Fibroblast of lung (primary cell): ENCODE data around the gene CUL3. TPM values are rescaled to one million over a fixed set of nuclear protein-coding genes. Genes with fewer than 3 reads are reported as not detected.

Experiments used
- DNase-seq, 2 donors: peaks; one replicate each; pipeline versions ENCODE4 v3.0.0 to v3.0.0-alpha.2; 2010; ENCODE audit warnings: low read depth in 2 of 2
- H2AFZ ChIP-seq: 2 replicates; pipeline ENCODE4 v1.5.1; 2012; ENCODE audit warnings: low read length, control low read depth, inconsistent platforms
- H3K27ac ChIP-seq: 2 replicates; pipeline ENCODE4 v1.5.1; 2011; ENCODE audit warnings: low read length, control low read depth; ENCODE audit not compliant: insufficient read depth
- H3K27me3 ChIP-seq: 2 replicates; pipeline ENCODE4 v1.5.1; 2011; ENCODE audit warnings: mild to moderate bottlenecking, low read length; ENCODE audit not compliant: control insufficient read depth, insufficient read depth
- H3K36me3 ChIP-seq: 2 replicates; pipeline ENCODE4 v1.5.1; 2011; ENCODE audit warnings: low read length; ENCODE audit not compliant: control insufficient read depth, insufficient read depth
- H3K4me1 ChIP-seq: 2 replicates; pipeline ENCODE4 v1.5.1; 2011; ENCODE audit warnings: low read length; ENCODE audit not compliant: control insufficient read depth, insufficient read depth; ENCODE audit errors: extremely low read depth
- H3K4me2 ChIP-seq: 2 replicates; pipeline ENCODE4 v1.5.1; 2011; ENCODE audit warnings: low read length, control low read depth; ENCODE audit not compliant: insufficient read depth; ENCODE audit errors: extremely low read depth
- H3K4me3 ChIP-seq, 4 experiments: fragments of 200-600 bp in 1 of 4; sonication (generic) in 1 of 4; replicated peaks in 1 of 4; 2 replicates each; pipeline ENCODE4 v1.5.1; 2011 to 2016; ENCODE audit warnings: low read length in 4 of 4, low read depth in 3 of 4, mild to moderate bottlenecking in 3 of 4, control low read depth in 2 of 4, inconsistent platforms in 1 of 4, mixed read lengths in 1 of 4; ENCODE audit not compliant: insufficient read depth in 1 of 4; ENCODE audit errors: control extremely low read depth in 1 of 4
- H3K79me2 ChIP-seq: 2 replicates; pipeline ENCODE4 v1.5.1; 2012; ENCODE audit warnings: mild to moderate bottlenecking, low read length, inconsistent platforms; ENCODE audit not compliant: control insufficient read depth, insufficient read depth
- H3K9ac ChIP-seq: 2 replicates; pipeline ENCODE4 v1.5.1; 2011; ENCODE audit warnings: mild to moderate bottlenecking, low read length, control low read depth; ENCODE audit not compliant: insufficient read depth
- H3K9me3 ChIP-seq: 2 replicates; pipeline ENCODE4 v1.5.1; 2012; ENCODE audit warnings: low read depth, low read length; ENCODE audit not compliant: control insufficient read depth, insufficient read depth
- H4K20me1 ChIP-seq: 2 replicates; pipeline ENCODE4 v1.5.1; 2011; ENCODE audit warnings: low read length; ENCODE audit not compliant: control insufficient read depth, insufficient read depth; ENCODE audit errors: extremely low read depth
- EZH2 ChIP-seq: IDR thresholded peaks from 2 replicates; pipeline ENCODE4 v1.5.1; 2012; ENCODE audit warnings: low read length, control low read depth, mild to moderate bottlenecking; ENCODE audit errors: missing control alignments
- polyA minus RNA-seq: library from RNA; depleted of rRNA, polyadenylated mRNA; stranded (reverse); fragments of >200 nt; gene quantifications from 2 replicates; pipeline ENCODE4 v1.2.3, GENCODE V29; 2011; ENCODE audit warnings: low replicate concordance
- polyA plus RNA-seq, 2 donors: library from polyadenylated mRNA; depleted of rRNA in 1 of 2; stranded (reverse) in 1 of 2; unstranded in 1 of 2; fragments of >200 nt; gene quantifications; 2 replicates each; pipeline ENCODE4 v1.2.1, GENCODE V29; 2011 to 2012; ENCODE audit warnings: missing spikeins in 1 of 2
- total RNA-seq: library from RNA; depleted of rRNA; stranded (reverse); fragments of >200 nt; gene quantifications from 2 replicates; pipeline ENCODE4 v1.2.1, GENCODE V29; 2014
- TF ChIP-seq, protein P1 (sequence below), 2 donors: IDR thresholded peaks in 1 of 2; conservative IDR thresholded peaks in 1 of 2; 1 replicate in 1 of 2; 2 replicates in 1 of 2; pipeline ENCODE4 v1.5.1; 2011 to 2012; ENCODE audit warnings: low read length in 2 of 2, control low read depth in 1 of 2, inconsistent platforms in 1 of 2, low read depth in 1 of 2, mild to moderate bottlenecking in 1 of 2

Gene CUL3
- total RNA-seq (63.4 and 69.7 TPM in 2 replicates), polyA plus RNA-seq (65.3 and 66.4 TPM in 2 replicates), polyA minus RNA-seq (9.5 and 15.6 TPM in 2 replicates)
- 67.0 and 72.7 TPM in 2 replicates for polyA plus RNA-seq (2012)

- no peaks in the 10 kb centered on the region for H3K9me3 ChIP-seq
- H3K79me2 ChIP-seq: peaks cover 43% of the 10 kb centered on the region
- H3K27me3 ChIP-seq: no peaks in the 10 kb centered on the region
- H3K4me1 ChIP-seq: peaks cover 4% of the 10 kb centered on the region
- TF ChIP-seq EZH2: no peak
- TF ChIP-seq, protein P1, sequence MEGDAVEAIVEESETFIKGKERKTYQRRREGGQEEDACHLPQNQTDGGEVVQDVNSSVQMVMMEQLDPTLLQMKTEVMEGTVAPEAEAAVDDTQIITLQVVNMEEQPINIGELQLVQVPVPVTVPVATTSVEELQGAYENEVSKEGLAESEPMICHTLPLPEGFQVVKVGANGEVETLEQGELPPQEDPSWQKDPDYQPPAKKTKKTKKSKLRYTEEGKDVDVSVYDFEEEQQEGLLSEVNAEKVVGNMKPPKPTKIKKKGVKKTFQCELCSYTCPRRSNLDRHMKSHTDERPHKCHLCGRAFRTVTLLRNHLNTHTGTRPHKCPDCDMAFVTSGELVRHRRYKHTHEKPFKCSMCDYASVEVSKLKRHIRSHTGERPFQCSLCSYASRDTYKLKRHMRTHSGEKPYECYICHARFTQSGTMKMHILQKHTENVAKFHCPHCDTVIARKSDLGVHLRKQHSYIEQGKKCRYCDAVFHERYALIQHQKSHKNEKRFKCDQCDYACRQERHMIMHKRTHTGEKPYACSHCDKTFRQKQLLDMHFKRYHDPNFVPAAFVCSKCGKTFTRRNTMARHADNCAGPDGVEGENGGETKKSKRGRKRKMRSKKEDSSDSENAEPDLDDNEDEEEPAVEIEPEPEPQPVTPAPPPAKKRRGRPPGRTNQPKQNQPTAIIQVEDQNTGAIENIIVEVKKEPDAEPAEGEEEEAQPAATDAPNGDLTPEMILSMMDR (conservative IDR thresholded peaks at IDR 0.05 in 1 of 2, IDR thresholded peaks at IDR 0.05 in 1 of 2; ENCODE audit: low read depth in 1 of 2, low read length in 2 of 2): no peak
- DNase-seq: peak; percentile 95 to 98
- peak within 1 kb of the TSS; percentile 86 for H3K27ac ChIP-seq
- H3K4me2 ChIP-seq: peak within 1 kb of the TSS; percentile 81
- H3K9ac ChIP-seq: peak within 1 kb of the TSS; percentile 92
- H3K4me3 ChIP-seq: peak within 1 kb of the TSS; percentile 90 to 93 (median 93)
- peak within 1 kb of the TSS; percentile 93 for H2AFZ ChIP-seq
- H3K36me3 ChIP-seq: no peaks in the 10 kb centered on the region
- peaks cover 2% of the 10 kb centered on the region for H4K20me1 ChIP-seq
Observed at GRCh38 chr2:224585211-224586088, at the start of gene CUL3. Gene CUL3 (minus strand): TSS chr2:224585363. CDS start chr2:224585009, 354 bp downstream.

DNA sequence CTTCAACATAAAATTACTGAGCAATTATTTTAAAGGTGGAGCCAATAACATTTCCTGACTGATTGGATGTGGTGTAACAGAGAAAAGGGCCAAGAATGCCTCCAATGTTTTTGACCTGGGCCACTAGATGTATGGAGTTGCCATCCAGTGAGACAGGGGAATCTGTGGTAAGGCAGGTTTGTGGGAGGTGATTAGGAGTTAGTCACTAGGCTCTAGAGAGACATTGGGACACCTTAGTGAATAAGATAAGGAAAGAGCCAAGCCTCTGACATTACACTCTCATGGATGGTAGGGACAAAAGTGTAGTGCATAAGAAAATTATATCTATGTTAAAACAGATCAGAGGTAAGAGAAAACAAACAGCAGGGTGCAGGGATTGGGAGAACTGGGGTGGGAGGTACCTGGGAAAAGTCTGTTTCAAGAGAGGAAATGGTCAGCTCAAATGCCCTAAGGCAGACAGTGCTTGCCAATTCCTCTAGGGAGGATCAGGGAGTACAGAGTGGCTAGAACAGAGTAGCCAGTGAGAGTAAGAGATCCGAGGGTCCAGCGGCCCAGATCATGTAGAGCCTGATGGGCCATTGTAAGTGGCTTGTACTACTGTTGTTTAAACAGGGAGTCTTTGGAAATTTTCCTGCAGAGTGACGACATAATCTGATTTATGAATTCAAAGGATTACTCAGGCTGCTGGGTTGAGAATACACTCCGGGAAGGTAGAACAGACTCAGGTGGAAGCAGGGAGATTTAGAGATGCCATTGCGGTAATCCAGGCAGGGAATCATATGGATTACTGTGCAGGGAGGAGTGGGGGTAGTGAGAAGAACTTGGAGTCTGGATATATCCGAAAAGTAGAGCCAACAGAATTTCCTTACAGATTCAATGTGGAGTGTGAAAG is 45.7 kb upstream of the CUL3 start:
- Histone ChIP-seq H3K27ac (no peak overlapping the region), H2AFZ (no peak overlapping the region), H3K4me1 (no peaks in the 10 kb centered on the region), H3K9me3 (no peaks in the 10 kb centered on the region), H3K36me3 (no peaks in the 10 kb centered on the region), H3K4me2 (no peak overlapping the region), H3K4me3 (no peak overlapping the region), H3K9ac (no peak overlapping the region), H3K27me3 (no peaks in the 10 kb centered on the region), H3K79me2 (no peaks in the 10 kb centered on the region), H4K20me1 (no peaks in the 10 kb centered on the region)
- no peak for DNase-seq
- TF ChIP-seq, protein P1 (conservative IDR thresholded peaks at IDR 0.05 in 1 of 2, IDR thresholded peaks at IDR 0.05 in 1 of 2; ENCODE audit: low read depth in 1 of 2, low read length in 2 of 2): no peak
- TF ChIP-seq EZH2: no peak

DNA sequence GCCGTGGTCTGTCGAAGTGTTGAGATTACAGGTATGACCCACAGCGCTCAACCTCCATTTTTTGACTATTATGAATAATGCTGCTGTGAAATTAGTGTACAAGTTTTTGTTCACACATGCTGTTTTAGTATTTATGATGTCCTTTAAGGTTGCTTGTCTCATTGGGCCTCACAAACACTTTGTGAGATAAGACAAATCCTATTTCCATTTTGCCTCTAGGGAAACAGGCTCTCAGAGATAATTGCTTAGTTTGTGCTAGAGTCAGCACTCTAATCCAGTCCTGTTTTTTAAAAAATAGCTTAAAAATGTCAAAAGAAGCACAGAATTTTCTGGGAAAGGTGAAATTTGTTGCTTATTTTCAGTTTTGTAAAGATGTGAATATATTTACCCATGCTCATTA is 43.3 kb upstream of the CUL3 start:
- Histone ChIP-seq H3K4me1 (no peaks in the 10 kb centered on the region), H3K4me3 (no peak overlapping the region), H3K27ac (no peak overlapping the region), H3K4me2 (no peak overlapping the region), H3K9ac (no peak overlapping the region), H2AFZ (no peak overlapping the region), H3K36me3 (no peaks in the 10 kb centered on the region), H3K79me2 (no peaks in the 10 kb centered on the region), H4K20me1 (no peaks in the 10 kb centered on the region), H3K27me3 (no peaks in the 10 kb centered on the region), H3K9me3 (no peaks in the 10 kb centered on the region)
- no peak for DNase-seq
- TF ChIP-seq, protein P1 (conservative IDR thresholded peaks at IDR 0.05 in 1 of 2, IDR thresholded peaks at IDR 0.05 in 1 of 2; ENCODE audit: low read depth in 1 of 2, low read length in 2 of 2): no peak
- TF ChIP-seq EZH2: no peak
